HepG2 (cell line): ENCODE data around the gene EPHA2. TPM values are rescaled to one million over a fixed set of nuclear protein-coding genes. Genes with fewer than 3 reads are reported as not detected.

ENCODE experiments used
- ATF4 ChIP-seq, 2 experiments: fragments of 450-650 bp in 1 of 2; sonication (generic) in 1 of 2; formaldehyde crosslinking; IDR thresholded peaks; 2 replicates each; pipeline versions ENCODE4 v1.5.0 to v1.8.0; 2020 to 2022; ENCODE audit warnings: mild to moderate bottlenecking in 1 of 2, missing genetic modification reagents in 1 of 2
- FOSL1 ChIP-seq: sonication (generic); formaldehyde crosslinking; IDR thresholded peaks from 2 replicates; pipeline ENCODE4 v1.9.0; 2021; ENCODE audit warnings: missing genetic modification reagents, borderline replicate concordance
- GPBP1L1 ChIP-seq: sonication (generic); formaldehyde crosslinking; IDR thresholded peaks from 2 replicates; pipeline ENCODE4 v1.5.0; 2020; ENCODE audit warnings: mild to moderate bottlenecking, missing genetic modification reagents
- HMGXB4 ChIP-seq, 2 experiments: sonication (generic) in 1 of 2; formaldehyde crosslinking in 1 of 2; IDR thresholded peaks; 2 replicates each; pipeline versions ENCODE4 v1.4.0 to v1.6.1; 2018 to 2020; ENCODE audit warnings: missing genetic modification reagents in 2 of 2, borderline replicate concordance in 1 of 2, low read depth in 1 of 2, mild to moderate bottlenecking in 1 of 2, missing biosample characterization in 1 of 2
- HOMEZ ChIP-seq: IDR thresholded peaks from 2 replicates; pipeline ENCODE4 v1.6.1; 2016; ENCODE audit warnings: low read depth
- KLF6 ChIP-seq: IDR thresholded peaks from 2 replicates; pipeline ENCODE4 v1.8.0; 2016; ENCODE audit warnings: missing biosample characterization, missing genetic modification reagents
- MTF1 ChIP-seq: sonication (generic); formaldehyde crosslinking; IDR thresholded peaks from 2 replicates; pipeline ENCODE4 v1.5.0; 2020; ENCODE audit warnings: missing genetic modification reagents
- PRDM4 ChIP-seq: sonication (generic); formaldehyde crosslinking; IDR thresholded peaks from 2 replicates; pipeline ENCODE4 v1.9.0; 2021; ENCODE audit warnings: missing genetic modification reagents, borderline replicate concordance
- RAD51 ChIP-seq: fragments of 450-650 bp; IDR thresholded peaks from 2 replicates; pipeline ENCODE4 v1.6.1; 2016; ENCODE audit warnings: borderline replicate concordance
- SALL2 ChIP-seq: sonication (generic); formaldehyde crosslinking; IDR thresholded peaks from 2 replicates; pipeline ENCODE4 v1.8.1; 2023; ENCODE audit warnings: mild to moderate bottlenecking, missing genetic modification reagents, inconsistent platforms
- SYNCRIP ChIP-seq: fragments of 200-400 bp; formaldehyde crosslinking; IDR thresholded peaks from 2 replicates; pipeline ENCODE4 v1.6.1; 2018; ENCODE audit warnings: mild to moderate bottlenecking, low read depth, low read length; ENCODE audit not compliant: insufficient read depth
- ZBTB4 ChIP-seq: sonication (generic); formaldehyde crosslinking; IDR thresholded peaks from 2 replicates; pipeline ENCODE4 v1.4.0; 2020; ENCODE audit warnings: missing genetic modification reagents, mild to moderate bottlenecking, borderline replicate concordance
- ZFP37 ChIP-seq: sonication (generic); formaldehyde crosslinking; IDR thresholded peaks from 2 replicates; pipeline ENCODE4 v1.4.0; 2020; ENCODE audit warnings: missing genetic modification reagents, borderline replicate concordance
- ZNF570 ChIP-seq: sonication (generic); formaldehyde crosslinking; IDR thresholded peaks from 2 replicates; pipeline ENCODE4 v1.4.0; 2020; ENCODE audit warnings: mild to moderate bottlenecking, missing genetic modification reagents, borderline replicate concordance
- ZNF724P ChIP-seq: sonication (generic); formaldehyde crosslinking; IDR thresholded peaks from 2 replicates; pipeline ENCODE4 v1.8.0; 2022; ENCODE audit warnings: missing genetic modification reagents, borderline replicate concordance
- polyA plus RNA-seq, 8 experiments: library from polyadenylated mRNA; depleted of rRNA in 3 of 8; stranded (reverse) in 7 of 8; unstranded in 1 of 8; fragments of >200 nt; fragmentation: Illumina TruSeq in 4 of 8; extraction: Trizol in 4 of 8; gene quantifications; 2 replicates each; pipeline versions ENCODE4 v1.2.1 to v1.2.3, GENCODE V29; 2011 to 2016; ENCODE audit warnings: low read depth in 4 of 8, missing spikeins in 1 of 8, mixed read lengths in 1 of 8; ENCODE audit not compliant: insufficient read depth in 1 of 8
- total RNA-seq, 5 experiments: library from RNA; depleted of rRNA; stranded (reverse); fragments of >200 nt; fragmentation: Illumina TruSeq; extraction: Trizol; gene quantifications; 2 replicates each; pipeline ENCODE4 v1.2.3, GENCODE V29; 2016; ENCODE audit warnings: low read depth in 1 of 5

The EPHA2 gene
- total and polyA plus RNA-seq, 2 of the 13 experiments (the other 11 are each of a cell fraction or from before 2014, with no cell fraction given): 33.6 to 53.6 TPM

- TF ChIP-seq ZBTB4 (CRISPR knock-in tag): no peak
- no peak for TF ChIP-seq ZFP37
- TF ChIP-seq GPBP1L1 (CRISPR knock-in tag): no peak
- no peak for TF ChIP-seq PRDM4 (CRISPR knock-in tag)
- no peak for TF ChIP-seq SALL2
- TF ChIP-seq ZNF724P: no peak
- no peak for TF ChIP-seq MTF1
- 0 out of 2 replicates have a peak, but pooled peaks have one; percentile 48 for TF ChIP-seq KLF6 (CRISPR knock-in tag)
- TF ChIP-seq ATF4 (CRISPR knock-in tag; IDR thresholded peaks at IDR 0.05): no peak; a peak in 1 of 4 replicates
- no peak for TF ChIP-seq FOSL1
- no peak for TF ChIP-seq SYNCRIP
- TF ChIP-seq HMGXB4 (CRISPR knock-in tag; IDR thresholded peaks at IDR 0.05; ENCODE audit: borderline replicate concordance in 1 of 2, low read depth in 1 of 2): peak; percentile 31 to 40; a peak in 2 of 4 replicates
- TF ChIP-seq RAD51: no peak
- TF ChIP-seq HOMEZ: peak; percentile 23; the same call in 1 of the 2 replicates
- TF ChIP-seq ZNF570 (CRISPR knock-in tag): no peak
These were observed 23.0 kb upstream of the EPHA2 start (continued) for GRCh38 chr1:16178596-16179497.
